K562 (cell line): ENCODE data around the gene TPK1. TPM values are rescaled to one million over a fixed set of nuclear protein-coding genes. Genes with fewer than 3 reads are reported as not detected.

Source experiments
- ATAC-seq: fragments of 200-7000 bp; cut with Tn5 transposase; 3 replicates; pipeline ENCODE4 v1.9.1; 2020; ENCODE audit warnings: moderate library complexity
- BruUV-seq: library from RNA; stranded (reverse); fragments of 400-500 nt; replicated peaks from 2 replicates; lab custom pipeline; 2021; lab: Mats Ljungman, UMichigan
- CTCF ChIA-PET: fragments of 300-600 bp; formaldehyde crosslinking; extraction: SDS; loops from one replicate; lab custom pipeline; 2021; ENCODE audit warnings: low intra/inter-chr PET ratio; lab: Yijun Ruan, JAX
- POLR2A ChIA-PET: fragments of 300-600, 350-650 bp; sonication (Branson Sonifier 250); formaldehyde crosslinking; extraction: SDS; loops from one replicate; lab custom pipeline; 2021; ENCODE audit warnings: antibody characterized with exemption, inconsistent platforms; lab: Yijun Ruan, JAX
- DNase-seq, 4 experiments: peaks; one replicate each; pipeline versions ENCODE4 v3.0.0 to v3.0.0-alpha.2; 2011 to 2018; ENCODE audit warnings: low spot score in 3 of 4, mixed read lengths in 3 of 4; ENCODE audit errors: extremely low read depth in 1 of 4
- FAIRE-seq: peaks from 2 replicates; lab custom pipeline; 2011; peaks lifted over from hg19 to GRCh38; lab: Jason Lieb, UNC
- H2AFZ ChIP-seq: 2 replicates; pipeline ENCODE4 v1.6.0; 2011; ENCODE audit warnings: low read depth, low read length, control low read depth, inconsistent platforms
- H3K27ac ChIP-seq: fragments of 200-600 bp; 3 replicates; pipeline ENCODE4 v1.8.0; 2011; ENCODE audit warnings: low read depth, mild to moderate bottlenecking, control low read depth, inconsistent platforms, low read length, moderate library complexity, mixed read lengths; ENCODE audit errors: extremely low read depth
- H3K27me3 ChIP-seq, 2 experiments: fragments of 300-600 bp in 1 of 2; 2 replicates in 1 of 2; 3 replicates in 1 of 2; pipeline versions ENCODE4 v1.6.0 to v1.8.0; 2011; ENCODE audit warnings: inconsistent platforms in 2 of 2, low read length in 2 of 2, mild to moderate bottlenecking in 1 of 2, mixed read lengths in 1 of 2, moderate library complexity in 1 of 2; ENCODE audit not compliant: control insufficient read depth in 2 of 2, insufficient read depth in 2 of 2
- H3K36me3 ChIP-seq: fragments of 300-600 bp; 3 replicates; pipeline ENCODE4 v1.8.0; 2011; ENCODE audit warnings: mild to moderate bottlenecking, low read length, inconsistent platforms; ENCODE audit not compliant: control insufficient read depth, insufficient read depth
- H3K4me1 ChIP-seq, 2 experiments: fragments of 200-600 bp in 1 of 2; replicated peaks in 1 of 2; 2 replicates in 1 of 2; 3 replicates in 1 of 2; pipeline versions ENCODE4 v1.5.1 to v1.8.0; 2011; ENCODE audit warnings: inconsistent platforms in 2 of 2, low read length in 2 of 2, mild to moderate bottlenecking in 1 of 2, mixed read lengths in 1 of 2, moderate library complexity in 1 of 2; ENCODE audit not compliant: control insufficient read depth in 2 of 2, insufficient read depth in 2 of 2
- H3K4me2 ChIP-seq: 2 replicates; pipeline ENCODE4 v1.6.1; 2011; ENCODE audit warnings: low read length, control low read depth, inconsistent platforms, mixed read lengths; ENCODE audit not compliant: insufficient read depth
- H3K4me3 ChIP-seq: fragments of 200-600 bp; sonication (generic), shearing (Covaris generic); 2 replicates; pipeline ENCODE4 v1.5.1; 2016; ENCODE audit warnings: control low read depth, inconsistent platforms
- H3K79me2 ChIP-seq: fragments of 200-600 bp; 3 replicates; pipeline ENCODE4 v1.8.0; 2011; ENCODE audit warnings: low read length, inconsistent platforms; ENCODE audit not compliant: control insufficient read depth, insufficient read depth
- H3K9ac ChIP-seq, 2 experiments: 2 replicates each; pipeline versions ENCODE4 v1.6.0 to v1.6.1; 2011; ENCODE audit warnings: low read depth in 2 of 2, low read length in 2 of 2, control low read depth in 1 of 2, inconsistent platforms in 1 of 2, mild to moderate bottlenecking in 1 of 2, mixed read lengths in 1 of 2; ENCODE audit not compliant: insufficient read depth in 1 of 2
- H3K9me1 ChIP-seq: one replicate; pipeline ENCODE4 v1.6.0; 2011; ENCODE audit warnings: inconsistent platforms, mild to moderate bottlenecking, low read length, moderate library complexity; ENCODE audit not compliant: control insufficient read depth, insufficient read depth
- H3K9me3 ChIP-seq: replicated peaks from 2 replicates; pipeline ENCODE4 v1.5.1; 2011; ENCODE audit warnings: low read depth, low read length, inconsistent platforms; ENCODE audit not compliant: control insufficient read depth, insufficient read depth
- H4K20me1 ChIP-seq: replicated peaks from 2 replicates; pipeline ENCODE4 v1.6.1; 2011; ENCODE audit warnings: low read length, inconsistent platforms, mixed read lengths; ENCODE audit not compliant: control insufficient read depth, insufficient read depth
- ATF1 ChIP-seq, 2 experiments: fragments of 450-650 bp in 1 of 2; IDR thresholded peaks; 2 replicates each; pipeline ENCODE4 v1.6.1; 2016; ENCODE audit warnings: missing compliant biosample characterization in 1 of 2, missing genetic modification characterization in 1 of 2
- CBX8 ChIP-seq: fragments of 200-600 bp; sonication (generic); IDR thresholded peaks from 2 replicates; pipeline ENCODE4 v1.6.1; 2012; ENCODE audit warnings: borderline replicate concordance, mixed run types, low read depth, mild to moderate bottlenecking, moderate library complexity, mixed read lengths, low read length, control low read depth, inconsistent platforms; ENCODE audit not compliant: poor library complexity, severe bottlenecking; ENCODE audit errors: extremely low read depth
- CEBPB ChIP-seq: fragments of 450-650 bp; IDR thresholded peaks from 2 replicates; pipeline ENCODE4 v1.6.1; 2016; ENCODE audit warnings: missing genetic modification characterization, missing compliant biosample characterization
- CREM ChIP-seq: IDR thresholded peaks from 2 replicates; pipeline ENCODE4 v1.6.1; 2014; ENCODE audit warnings: antibody characterized with exemption, low read depth
- DIDO1 ChIP-seq: fragments of 450-650 bp; IDR thresholded peaks from 2 replicates; pipeline ENCODE4 v1.6.1; 2016; ENCODE audit warnings: low read depth, missing biosample characterization, missing genetic modification characterization
- FOXM1 ChIP-seq, 2 experiments: fragments of 450-650 bp in 1 of 2; sonication (generic) in 1 of 2; formaldehyde crosslinking in 1 of 2; IDR thresholded peaks; 2 replicates each; pipeline versions ENCODE4 v1.6.1 to v1.9.0; 2017 to 2022; ENCODE audit warnings: low read depth in 2 of 2, mild to moderate bottlenecking in 2 of 2, missing genetic modification reagents in 1 of 2, moderate library complexity in 1 of 2
- HDAC2 ChIP-seq: fragments of 450-650 bp; IDR thresholded peaks from 2 replicates; pipeline ENCODE4 v1.6.1; 2016; ENCODE audit warnings: mild to moderate bottlenecking
- PHB ChIP-seq: fragments of 250-450 bp; sonication (Bioruptor Pico); IDR thresholded peaks from 2 replicates; pipeline ENCODE4 v1.5.0; 2021
- SAFB ChIP-seq: fragments of 200-400 bp; formaldehyde crosslinking; IDR thresholded peaks from 2 replicates; pipeline ENCODE4 v1.6.1; 2017; ENCODE audit warnings: low read depth, low read length, borderline replicate concordance
- SMAD4 ChIP-seq: fragments of 250-450 bp; sonication (Bioruptor Pico); conservative IDR thresholded peaks from 2 replicates; pipeline ENCODE4 v1.8.0; 2021; ENCODE audit warnings: inconsistent platforms, mild to moderate bottlenecking, moderate library complexity
- SMARCA4 ChIP-seq: fragments of 450-650 bp; IDR thresholded peaks from 2 replicates; pipeline ENCODE4 v1.6.1; 2016
- TAF9B ChIP-seq: fragments of 450-650 bp; IDR thresholded peaks from 2 replicates; pipeline ENCODE4 v1.6.1; 2018; ENCODE audit warnings: mild to moderate bottlenecking; ENCODE audit not compliant: partially characterized antibody
- ZNF224 ChIP-seq: sonication (generic); formaldehyde crosslinking; IDR thresholded peaks from 2 replicates; pipeline ENCODE4 v1.8.0; 2022; ENCODE audit warnings: mild to moderate bottlenecking, missing genetic modification reagents
- ZNF232 ChIP-seq: sonication (generic); formaldehyde crosslinking; IDR thresholded peaks from 2 replicates; pipeline ENCODE4 v1.8.0; 2022; ENCODE audit warnings: mild to moderate bottlenecking, missing genetic modification reagents
- ZNF3 ChIP-seq: fragments of 250-450 bp; sonication (Bioruptor Pico); IDR thresholded peaks from 2 replicates; pipeline ENCODE4 v1.5.0; 2021; ENCODE audit warnings: mild to moderate bottlenecking, moderate library complexity
- ZNF354B ChIP-seq: fragments of 250-450 bp; sonication (Bioruptor Pico); IDR thresholded peaks from 2 replicates; pipeline ENCODE4 v1.4.0; 2020
- ZNF76 ChIP-seq: fragments of 250-450 bp; sonication (Bioruptor Pico); IDR thresholded peaks from 2 replicates; pipeline ENCODE4 v1.4.0; 2020; ENCODE audit warnings: mild to moderate bottlenecking, moderate library complexity, borderline replicate concordance
- WGBS: fragments of 100-300 bp; shearing (Covaris generic); methylation state at CpG from one replicate; pipeline ENCODE4 v1.1.6; 2016; ENCODE audit warnings: low coverage, mixed read lengths; ENCODE audit not compliant: insufficient coverage; ENCODE audit errors: missing lambda C conversion rate; 5-methylcytosine and 5-hydroxymethylcytosine counted together
- in situ Hi-C: fragments of 300-500 bp; cut with MboI; formaldehyde crosslinking; loops from 4 replicates; pipeline ENCODE4 v1.15.0; 2018; ENCODE audit warnings: inconsistent platforms, mixed read lengths
- intact Hi-C: fragments of 100-400 bp; cut with micrococcal nuclease; formaldehyde crosslinking; loops from 2 replicates; pipeline ENCODE4 v1.14.2; 2022
- polyA plus RNA-seq, 8 experiments: library from polyadenylated mRNA; depleted of rRNA in 4 of 8; stranded (reverse) in 5 of 8; unstranded in 3 of 8; fragments of >200 nt; fragmentation: Nextera tagmentation in 2 of 8; fragmentation: Illumina TruSeq in 1 of 8; extraction: Ambion mirVana in 2 of 8; extraction: Trizol in 1 of 8; gene quantifications; 2 replicates each; pipeline versions ENCODE4 v1.2.1 to v1.2.3, GENCODE V29; 2011 to 2014; ENCODE audit warnings: inconsistent platforms in 1 of 8, missing spikeins in 1 of 8
- total RNA-seq, 7 experiments: library from RNA; depleted of rRNA in 6 of 7; stranded (reverse); fragments of >200 nt in 6 of 7; fragmentation: Illumina TruSeq in 2 of 7; extraction: Trizol in 2 of 7; gene quantifications; 2 replicates each; pipeline versions ENCODE4 v1.2.1 to v1.2.3, GENCODE V29; 2011 to 2021; ENCODE audit warnings: low replicate concordance in 1 of 7
- TF ChIP-seq, protein P1 (sequence below): fragments of 250-450 bp; sonication (Bioruptor Pico); IDR thresholded peaks from 2 replicates; pipeline ENCODE4 v1.8.0; 2022; ENCODE audit warnings: inconsistent platforms, mild to moderate bottlenecking, moderate library complexity, borderline replicate concordance
- TF ChIP-seq, protein P2 (sequence below): fragments of 250-450 bp; sonication (Bioruptor Pico); IDR thresholded peaks from 2 replicates; pipeline ENCODE4 v1.8.0; 2021; ENCODE audit warnings: moderate library complexity, mild to moderate bottlenecking, inconsistent platforms
- TF ChIP-seq, protein P3 (sequence below), 2 experiments: fragments of 450-650 bp; conservative IDR thresholded peaks; 2 replicates each; pipeline ENCODE4 v1.6.1; 2017; ENCODE audit warnings: mild to moderate bottlenecking in 2 of 2, moderate library complexity in 2 of 2

TPK1 gene
- total and polyA plus RNA-seq, 9 of the 15 experiments (the other 6 are each of a cell fraction or from before 2014, with no cell fraction given) = 5.1 to 16.2 (median 9.2) TPM

DNA sequence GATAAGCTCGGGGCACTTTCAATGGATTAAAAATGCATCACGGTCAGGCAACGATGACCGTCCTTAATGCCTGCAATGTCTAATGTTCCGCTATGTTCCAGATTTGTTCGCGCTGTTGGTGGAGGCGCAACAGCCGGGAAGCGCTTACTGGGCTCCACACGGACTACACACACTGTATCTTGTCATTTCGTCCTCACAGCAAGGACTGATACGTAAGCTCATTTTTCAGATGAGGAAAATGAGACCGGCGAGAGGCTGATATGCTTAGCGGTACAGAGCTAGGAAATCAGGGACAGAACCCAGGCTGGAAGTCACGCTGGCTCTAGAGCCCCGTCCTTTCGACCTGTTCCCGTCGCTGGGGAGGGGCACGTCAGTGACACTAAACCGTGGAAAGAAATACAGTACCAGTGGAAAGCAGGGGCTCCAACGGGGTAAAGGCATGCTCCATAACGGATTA, 670 bp downstream of the TPK1 start (continued):
- no peak for TF ChIP-seq CBX8
- TF ChIP-seq ZNF3 = no peak
- no peak for TF ChIP-seq TAF9B
- no peak for TF ChIP-seq CREM
- TF ChIP-seq ZNF76 (CRISPR knock-in tag) = 0 out of 2 replicates have a peak, but pooled peaks have one; percentile 21
- TF ChIP-seq SMARCA4 = peak; percentile 56
- TF ChIP-seq PHB (CRISPR knock-in tag) = no peak
- TF ChIP-seq SAFB = no peak
- no peak for TF ChIP-seq ZNF354B (CRISPR knock-in tag)
- no peak for TF ChIP-seq SMAD4 (CRISPR knock-in tag)
- peak; percentile 48; the same call in 1 of the 2 replicates for TF ChIP-seq HDAC2
- TF ChIP-seq, all 486 proteins: peak for 28

DNA sequence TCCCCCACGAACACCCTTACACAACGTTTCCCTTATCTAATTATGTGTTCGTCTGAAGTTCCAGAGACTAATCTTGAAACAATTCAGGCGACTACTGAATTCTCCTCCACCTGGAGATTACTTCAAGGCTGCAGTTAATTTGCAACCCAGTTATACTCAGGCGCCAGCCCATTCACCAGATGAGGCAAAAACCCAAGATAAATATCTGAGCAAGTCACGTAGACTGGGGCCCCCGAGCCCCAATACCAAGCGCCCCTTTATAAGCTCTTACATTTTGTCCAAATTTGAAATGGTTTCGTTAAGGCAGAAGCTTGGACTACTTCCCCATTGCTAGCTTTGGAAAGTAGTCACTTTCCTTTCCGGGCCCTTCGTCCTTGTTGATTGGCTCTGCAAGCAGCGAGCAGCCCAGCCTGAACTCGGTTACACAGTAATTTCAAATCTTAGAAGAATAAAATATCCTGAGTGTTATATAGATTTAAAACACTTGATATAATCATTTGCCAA, 1.2 kb downstream of the TPK1 start:
- 6% methylated on average over 13 of the region's 13 CpGs for WGBS
- Histone ChIP-seq H3K4me2 (peak overlapping the region; percentile 100), H2AFZ (peak overlapping the region; percentile 94), H3K9me3 (no peaks in the 10 kb centered on the region), H3K9me1 (no peaks in the 10 kb centered on the region), H3K9ac (peak overlapping the region in 1 of 2 experiments; percentile 79; a peak in 2 of 4 replicates), H3K27ac (peak overlapping the region; percentile 90; the same call in 1 of the 3 replicates), H3K4me3 (peak overlapping the region; percentile 86), H3K79me2 (no peaks in the 10 kb centered on the region), H3K36me3 (no peaks in the 10 kb centered on the region), H3K27me3 (no peaks in the 10 kb centered on the region), H4K20me1 (no peaks in the 10 kb centered on the region), H3K4me1 (peaks cover 11 to 20% of the 10 kb centered on the region in 2 experiments)
- peak; percentile 24 to 49 (median 36) for DNase-seq
- no TSS peak for BruUV-seq
- no peak for ATAC-seq
- CTCF ChIA-PET = interaction anchor here (0.6 kb wide), 1 partner anchor 1405 kb away, joined by 4 read pairs; no protein-coding TSS in a partner anchor
- no peak for FAIRE-seq
- POLR2A ChIA-PET = interaction anchor here (0.5 to 2.0 kb wide), 4 partner anchors 8 to 112 kb away, joined by 3 to 6 read pairs (median 3); no protein-coding TSS in a partner anchor
- in situ Hi-C loops = no loop called here
- intact Hi-C loops = loop anchor here (10.0 kb wide), 1 partner anchor 950 kb away; no protein-coding TSS in a partner anchor
- TF ChIP-seq CEBPB (tag) (0 out of 2 replicates have a peak, but pooled peaks have one; percentile 22), ZNF232 (CRISPR knock-in tag) (no peak), FOXM1 (IDR thresholded peaks at IDR 0.05; ENCODE audit: low read depth) (0 out of 2 replicates have a peak, but pooled peaks have one; percentile 14), FOXM1 (CRISPR knock-in tag; IDR thresholded peaks at IDR 0.05; ENCODE audit: low read depth) (no peak), DIDO1 (no peak), ZNF224 (no peak), ATF1 (CRISPR knock-in tag; IDR thresholded peaks at IDR 0.05) (no peak), ATF1 (tag; IDR thresholded peaks at IDR 0.05) (no peak)
- TF ChIP-seq, protein P1, sequence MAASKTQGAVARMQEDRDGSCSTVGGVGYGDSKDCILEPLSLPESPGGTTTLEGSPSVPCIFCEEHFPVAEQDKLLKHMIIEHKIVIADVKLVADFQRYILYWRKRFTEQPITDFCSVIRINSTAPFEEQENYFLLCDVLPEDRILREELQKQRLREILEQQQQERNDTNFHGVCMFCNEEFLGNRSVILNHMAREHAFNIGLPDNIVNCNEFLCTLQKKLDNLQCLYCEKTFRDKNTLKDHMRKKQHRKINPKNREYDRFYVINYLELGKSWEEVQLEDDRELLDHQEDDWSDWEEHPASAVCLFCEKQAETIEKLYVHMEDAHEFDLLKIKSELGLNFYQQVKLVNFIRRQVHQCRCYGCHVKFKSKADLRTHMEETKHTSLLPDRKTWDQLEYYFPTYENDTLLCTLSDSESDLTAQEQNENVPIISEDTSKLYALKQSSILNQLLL = no peak
- TF ChIP-seq, protein P2, sequence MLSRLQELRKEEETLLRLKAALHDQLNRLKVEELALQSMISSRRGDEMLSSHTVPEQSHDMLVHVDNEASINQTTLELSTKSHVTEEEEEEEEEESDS (CRISPR knock-in tag) = no peak
- TF ChIP-seq, protein P3, sequence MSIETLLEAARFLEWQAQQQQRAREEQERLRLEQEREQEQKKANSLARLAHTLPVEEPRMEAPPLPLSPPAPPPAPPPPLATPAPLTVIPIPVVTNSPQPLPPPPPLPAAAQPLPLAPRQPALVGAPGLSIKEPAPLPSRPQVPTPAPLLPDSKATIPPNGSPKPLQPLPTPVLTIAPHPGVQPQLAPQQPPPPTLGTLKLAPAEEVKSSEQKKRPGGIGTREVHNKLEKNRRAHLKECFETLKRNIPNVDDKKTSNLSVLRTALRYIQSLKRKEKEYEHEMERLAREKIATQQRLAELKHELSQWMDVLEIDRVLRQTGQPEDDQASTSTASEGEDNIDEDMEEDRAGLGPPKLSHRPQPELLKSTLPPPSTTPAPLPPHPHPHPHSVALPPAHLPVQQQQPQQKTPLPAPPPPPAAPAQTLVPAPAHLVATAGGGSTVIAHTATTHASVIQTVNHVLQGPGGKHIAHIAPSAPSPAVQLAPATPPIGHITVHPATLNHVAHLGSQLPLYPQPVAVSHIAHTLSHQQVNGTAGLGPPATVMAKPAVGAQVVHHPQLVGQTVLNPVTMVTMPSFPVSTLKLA (conservative IDR thresholded peaks at IDR 0.05) = peak in 1 of 2 experiments; percentile 28; a peak in 1 of 4 replicates
